SIG-M5 treated with dmso at 0.1 percent for 504 hours (cell line): Measurements from ENCODE around the gene ACBD6.
A peak's percentile ranks its signal among the peaks of the same experiment; 100 is the strongest.
"Not testable (repeated sequence)": the region's sequence is repeated elsewhere in the genome, so short reads cannot be mapped to it uniquely, and the experiment has no call there.

Experiments
- DNase-seq: peaks from one replicate; lab custom pipeline; 2025; ENCODE audit not compliant: unreplicated experiment; lab: John Stamatoyannopoulos, UW

ACBD6 gene

GRCh38 chr1:180502361-180503279, at the start of gene ACBD6:
TSS of gene ACBD6 (minus strand) at chr1:180502577. CDS start at chr1:180502266, 311 bp downstream.
- peak; percentile 95 for DNase-seq

- DNase-seq = no peak
These were observed 49.6 kb upstream of the ACBD6 start for GRCh38 chr1:180551997-180552396.

GRCh38 chr1:180550241-180550640, 47.9 kb upstream of the ACBD6 start:
- no peak for DNase-seq

- DNase-seq = not testable (repeated sequence)
These were observed 47.4 kb upstream of the ACBD6 start for GRCh38 chr1:180549770-180550169.

GRCh38 chr1:180548686-180549317, 46.4 kb upstream of the ACBD6 start:
- no peak for DNase-seq

GRCh38 chr1:180545991-180546390, 43.6 kb upstream of the ACBD6 start:
- DNase-seq = no peak

GRCh38 chr1:180544050-180544449, 41.7 kb upstream of the ACBD6 start:
- DNase-seq = no peak

- DNase-seq = no peak
These were observed 40.4 kb upstream of the ACBD6 start for GRCh38 chr1:180542838-180543145.

- no peak for DNase-seq
These were observed 39.9 kb upstream of the ACBD6 start for GRCh38 chr1:180542113-180542837.

GRCh38 chr1:180540697-180541594, 38.6 kb upstream of the ACBD6 start:
- DNase-seq = no peak

GRCh38 chr1:180539136-180539535, 36.8 kb upstream of the ACBD6 start:
- no peak for DNase-seq

- DNase-seq = no peak
These were observed 34.5 kb upstream of the ACBD6 start for GRCh38 chr1:180536821-180537372.

GRCh38 chr1:180535418-180535999, 33.1 kb upstream of the ACBD6 start:
- DNase-seq = no peak

GRCh38 chr1:180534214-180534613, 31.8 kb upstream of the ACBD6 start:
- no peak for DNase-seq

- DNase-seq = peak; percentile 74
These were observed 31.1 kb upstream of the ACBD6 start for GRCh38 chr1:180533266-180533987.

- no peak for DNase-seq
These were observed 30.5 kb upstream of the ACBD6 start for GRCh38 chr1:180532854-180533253.

- no peak for DNase-seq
These were observed 28.1 kb upstream of the ACBD6 start for GRCh38 chr1:180530501-180530900.

GRCh38 chr1:180528868-180529470, 26.6 kb upstream of the ACBD6 start:
- no peak for DNase-seq

GRCh38 chr1:180527101-180527669, 24.8 kb upstream of the ACBD6 start:
- DNase-seq = no peak
